ENCODE data around the gene VTI1B.

- TF ChIP-seq, protein P1, sequence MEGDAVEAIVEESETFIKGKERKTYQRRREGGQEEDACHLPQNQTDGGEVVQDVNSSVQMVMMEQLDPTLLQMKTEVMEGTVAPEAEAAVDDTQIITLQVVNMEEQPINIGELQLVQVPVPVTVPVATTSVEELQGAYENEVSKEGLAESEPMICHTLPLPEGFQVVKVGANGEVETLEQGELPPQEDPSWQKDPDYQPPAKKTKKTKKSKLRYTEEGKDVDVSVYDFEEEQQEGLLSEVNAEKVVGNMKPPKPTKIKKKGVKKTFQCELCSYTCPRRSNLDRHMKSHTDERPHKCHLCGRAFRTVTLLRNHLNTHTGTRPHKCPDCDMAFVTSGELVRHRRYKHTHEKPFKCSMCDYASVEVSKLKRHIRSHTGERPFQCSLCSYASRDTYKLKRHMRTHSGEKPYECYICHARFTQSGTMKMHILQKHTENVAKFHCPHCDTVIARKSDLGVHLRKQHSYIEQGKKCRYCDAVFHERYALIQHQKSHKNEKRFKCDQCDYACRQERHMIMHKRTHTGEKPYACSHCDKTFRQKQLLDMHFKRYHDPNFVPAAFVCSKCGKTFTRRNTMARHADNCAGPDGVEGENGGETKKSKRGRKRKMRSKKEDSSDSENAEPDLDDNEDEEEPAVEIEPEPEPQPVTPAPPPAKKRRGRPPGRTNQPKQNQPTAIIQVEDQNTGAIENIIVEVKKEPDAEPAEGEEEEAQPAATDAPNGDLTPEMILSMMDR (IDR thresholded peaks at IDR 0.05; ENCODE audit: low read depth, low read length, poor library complexity, severe bottlenecking) = no peak
- no peak for TF ChIP-seq EZH2phosphoT487 (IDR thresholded peaks at IDR 0.05; ENCODE audit: borderline replicate concordance, low read length)
Measured at GRCh38 chr14:67652189-67652588, 22.2 kb downstream of the VTI1B start.

Measured in DOHH2 (cell line).